GM19455 (cell line): ENCODE data around the gene AGK.
"Not testable (repeated sequence)": the region's sequence is repeated elsewhere in the genome, so short reads cannot be mapped to it uniquely, and the experiment has no call there.

Source experiments
- ATAC-seq: cut with Tn5 transposase; IDR thresholded peaks from one replicate; pipeline ENCODE4 v1.9.1; 2021; ENCODE audit not compliant: unreplicated experiment

Gene AGK

GRCh38 chr7:141551782-141552181 lies 572 bp downstream of the AGK start:
- peak; percentile 19 for ATAC-seq

- ATAC-seq: peak; percentile 25
Observed at GRCh38 chr7:141557360-141557759, 6.2 kb downstream of the AGK start.

- ATAC-seq: peak; percentile 48
Observed at GRCh38 chr7:141557831-141558531, 6.8 kb downstream of the AGK start.

- peak; percentile 49 for ATAC-seq
Observed at GRCh38 chr7:141558544-141559183, 7.5 kb downstream of the AGK start.

- no peak for ATAC-seq
Observed at GRCh38 chr7:141559961-141560360, 8.8 kb downstream of the AGK start.

- ATAC-seq: no peak
Observed at GRCh38 chr7:141562036-141562435, 10.8 kb downstream of the AGK start.

- ATAC-seq: no peak
Observed at GRCh38 chr7:141562543-141562942, 11.3 kb downstream of the AGK start.

GRCh38 chr7:141562972-141563371 lies 11.8 kb downstream of the AGK start:
- ATAC-seq: no peak

- no peak for ATAC-seq
Observed at GRCh38 chr7:141563956-141564623, 12.9 kb downstream of the AGK start.

- ATAC-seq: no peak
Observed at GRCh38 chr7:141567432-141567831, 16.2 kb downstream of the AGK start.

GRCh38 chr7:141568227-141568626 lies 17.0 kb downstream of the AGK start:
- no peak for ATAC-seq

GRCh38 chr7:141571059-141571458 lies 19.8 kb downstream of the AGK start:
- ATAC-seq: no peak

GRCh38 chr7:141572175-141572574 lies 21.0 kb downstream of the AGK start:
- no peak for ATAC-seq

- no peak for ATAC-seq
Observed at GRCh38 chr7:141573511-141573910, 22.3 kb downstream of the AGK start.

- ATAC-seq: no peak
Observed at GRCh38 chr7:141575164-141575563, 24.0 kb downstream of the AGK start.

- no peak for ATAC-seq
Observed at GRCh38 chr7:141575654-141576448, 24.6 kb downstream of the AGK start.

- ATAC-seq: no peak
Observed at GRCh38 chr7:141577043-141577839, 26.0 kb downstream of the AGK start.

GRCh38 chr7:141579953-141580352 lies 28.7 kb downstream of the AGK start:
- not testable (repeated sequence) for ATAC-seq

GRCh38 chr7:141582063-141582462 lies 30.9 kb downstream of the AGK start:
- not testable (repeated sequence) for ATAC-seq

GRCh38 chr7:141584935-141585334 lies 33.7 kb downstream of the AGK start:
- no peak for ATAC-seq
